ENCODE data around the gene EPB41L2.
"Not testable (repeated sequence)": the region's sequence is repeated elsewhere in the genome, so short reads cannot be mapped to it uniquely, and the experiment has no call there.

EPB41L2 gene

DNA sequence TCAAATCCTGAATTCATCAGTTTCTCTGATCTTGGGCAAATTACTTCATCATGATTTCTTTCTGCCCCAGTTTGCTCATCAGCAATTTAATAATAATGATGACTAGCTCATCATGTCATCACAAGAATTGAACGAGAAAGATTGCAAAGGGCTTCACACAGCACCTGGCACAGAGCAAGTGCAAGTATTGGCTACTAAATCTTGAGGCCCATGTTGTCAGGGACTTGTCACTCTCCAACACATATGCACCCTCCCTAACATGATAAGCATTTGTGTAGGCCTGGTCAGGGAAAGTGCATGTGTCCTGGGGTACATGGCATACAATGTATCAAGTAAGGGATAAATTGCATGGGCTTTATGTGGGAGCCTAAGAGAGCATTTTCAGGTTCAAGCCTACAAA is 229.5 kb downstream of the EPB41L2 start:
- no peak for DNase-seq

DNA sequence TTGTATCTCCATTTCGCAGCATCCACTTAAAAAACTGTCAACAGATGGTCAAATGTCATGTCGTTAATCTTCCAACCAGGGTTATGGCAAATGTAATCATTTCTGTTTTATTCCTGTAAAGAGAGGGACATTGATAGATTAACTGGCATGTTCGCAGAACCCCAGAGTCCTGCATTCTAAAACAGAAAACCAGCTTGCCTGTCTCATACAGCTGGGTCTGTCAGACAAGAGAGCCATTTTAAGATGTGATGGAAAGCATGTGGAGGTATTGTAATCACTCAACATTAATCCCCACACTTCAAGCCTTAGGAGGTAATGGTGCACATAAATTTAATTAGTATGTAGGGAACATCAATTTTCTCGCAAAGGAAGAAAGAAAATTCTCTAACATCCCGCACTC is 231.4 kb downstream of the EPB41L2 start:
- DNase-seq = no peak

DNA sequence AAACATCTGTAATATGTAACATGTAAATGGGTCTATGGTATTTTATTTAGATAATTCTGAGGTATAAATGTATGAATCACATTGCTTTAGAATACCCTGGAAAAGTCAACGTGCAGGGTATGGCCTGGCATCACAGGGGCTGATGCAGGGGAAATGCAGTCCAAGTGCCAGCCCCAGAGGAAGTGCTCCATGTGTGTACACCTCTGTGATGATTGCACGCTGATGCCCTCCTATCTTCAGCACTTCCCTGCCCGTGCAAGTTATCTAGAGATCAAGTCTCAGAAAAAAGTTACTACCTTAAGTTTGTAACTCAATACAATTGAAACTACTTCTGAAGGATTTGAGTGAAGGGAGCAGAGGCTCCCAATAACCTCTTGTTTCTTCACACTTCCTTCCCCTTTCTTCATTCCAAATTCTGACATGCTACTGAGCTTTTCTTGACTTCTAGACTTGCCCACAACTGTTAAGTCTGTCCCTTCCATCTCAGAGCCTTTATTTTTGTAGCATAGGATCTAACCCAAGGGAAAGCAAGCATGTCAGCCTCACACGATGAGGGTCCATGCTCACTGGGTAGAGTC is 233.6 kb downstream of the EPB41L2 start:
- DNase-seq = no peak

DNA sequence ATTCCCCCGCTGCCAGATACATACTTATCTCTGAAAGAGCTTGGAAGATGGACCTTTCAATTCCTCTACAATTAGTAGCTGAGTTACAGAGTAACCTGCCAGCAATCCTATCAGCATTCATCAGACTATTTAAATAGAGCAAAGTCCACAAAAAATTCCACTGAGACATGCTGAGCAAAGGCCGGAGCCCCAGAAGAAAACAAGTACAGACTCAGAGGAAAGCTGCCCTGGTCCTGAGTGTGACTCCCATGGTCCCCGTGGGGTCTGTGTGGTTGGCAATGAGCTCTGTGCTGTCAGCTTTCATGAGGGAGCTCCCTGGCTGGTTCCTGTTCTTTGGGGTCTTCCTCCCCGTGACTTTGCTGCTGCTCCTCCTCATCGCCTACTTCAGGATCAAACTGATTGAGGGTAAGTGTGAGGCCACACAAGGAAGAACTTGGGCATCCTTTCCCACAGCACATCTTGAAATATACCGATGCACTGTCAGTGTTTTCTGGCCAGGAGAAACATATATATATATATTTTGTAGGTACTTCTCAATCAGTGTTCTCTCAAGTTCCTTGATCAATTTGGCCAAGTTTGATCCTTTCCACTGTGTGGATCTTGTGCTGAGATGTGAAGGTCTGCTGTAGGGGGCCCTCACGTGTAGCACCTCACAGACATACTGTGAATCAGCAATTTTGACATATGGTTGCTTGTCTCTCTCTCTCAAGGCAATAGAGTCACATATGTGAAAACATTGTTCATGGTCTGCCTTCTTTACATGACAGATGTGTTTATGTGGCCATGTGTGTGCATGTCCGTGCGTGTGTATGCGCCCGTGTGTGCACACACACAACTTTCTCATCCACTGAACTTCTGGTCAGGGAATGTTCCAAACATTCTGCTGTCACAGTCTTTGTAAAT is 235.5 kb downstream of the EPB41L2 start, which contains the start of gene SMLR1:
Gene SMLR1, plus strand, starts transcription at position 160 of the 903 bp plus-strand sequence. Its CDS starts 8 bp downstream, at position 168.
- no peak for DNase-seq

DNA sequence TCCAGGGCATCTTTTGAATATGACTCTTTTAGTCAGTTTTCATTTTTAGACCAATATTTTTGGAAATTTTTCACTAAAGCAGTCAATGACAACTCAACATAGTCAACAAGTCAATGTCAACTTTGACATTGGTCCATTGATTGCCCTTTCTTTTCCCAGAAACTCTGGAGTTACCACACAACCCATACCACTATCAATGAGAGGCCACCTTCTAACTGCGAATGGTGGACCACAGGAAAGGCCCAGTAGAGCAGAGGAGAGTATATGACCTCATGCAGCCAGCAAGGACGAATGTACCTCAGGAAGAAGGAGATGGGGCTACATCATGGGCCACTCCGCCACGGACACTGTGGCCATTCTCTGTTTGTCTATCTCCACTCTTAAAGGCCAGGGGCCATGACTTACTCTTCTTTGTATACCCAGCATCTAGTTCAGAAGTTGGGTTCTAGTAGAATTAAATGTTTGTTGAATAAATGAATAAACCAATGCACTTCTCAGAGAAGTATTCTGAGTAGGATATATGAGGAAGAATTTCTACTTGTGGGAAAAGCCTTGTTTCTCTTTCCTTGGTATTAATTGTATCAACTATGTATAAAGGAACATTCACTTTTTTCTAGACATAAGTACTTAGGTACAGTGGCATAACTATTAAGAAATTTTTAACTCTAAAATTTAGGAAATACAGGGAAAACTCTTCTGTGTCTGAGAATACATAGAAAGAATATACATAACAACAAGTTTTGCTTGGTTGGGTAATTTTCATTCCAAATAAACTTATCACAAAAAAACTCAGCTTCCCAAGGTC is 236.4 kb downstream of the EPB41L2 start:
- DNase-seq = no peak

DNA sequence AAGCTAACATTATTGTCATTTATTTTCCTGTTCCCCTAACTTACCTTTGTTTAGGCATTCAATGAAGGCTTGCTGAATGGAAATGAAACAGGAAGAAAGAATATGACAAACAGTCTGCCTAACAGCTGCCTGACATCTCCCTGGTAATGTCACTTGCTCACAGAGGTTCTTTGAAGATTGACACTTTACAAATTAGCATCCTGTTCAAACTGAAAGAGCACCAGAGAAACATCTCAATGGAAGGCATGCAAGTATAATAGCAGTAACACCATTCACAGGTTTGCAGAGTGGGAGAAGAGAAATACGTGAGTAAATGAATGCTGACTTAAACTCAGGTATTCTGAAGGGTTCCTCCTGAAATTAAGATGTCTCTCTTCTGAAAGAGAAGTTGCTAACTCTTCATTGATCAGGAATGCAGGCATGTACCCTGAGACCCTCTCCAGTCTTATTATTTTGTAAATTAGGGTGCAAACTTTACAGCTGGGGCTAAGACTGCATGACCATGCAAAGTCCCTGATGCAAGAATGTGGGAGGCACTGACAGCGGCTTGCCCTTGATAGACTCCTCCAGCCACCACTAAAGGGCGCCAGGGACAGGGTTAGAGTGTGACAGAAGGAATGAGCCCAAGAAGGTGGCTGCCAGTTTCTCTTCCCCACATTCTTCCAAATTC is 237.1 kb downstream of the EPB41L2 start:
- DNase-seq = peak in 1 of 5 experiments; percentile 4

DNA sequence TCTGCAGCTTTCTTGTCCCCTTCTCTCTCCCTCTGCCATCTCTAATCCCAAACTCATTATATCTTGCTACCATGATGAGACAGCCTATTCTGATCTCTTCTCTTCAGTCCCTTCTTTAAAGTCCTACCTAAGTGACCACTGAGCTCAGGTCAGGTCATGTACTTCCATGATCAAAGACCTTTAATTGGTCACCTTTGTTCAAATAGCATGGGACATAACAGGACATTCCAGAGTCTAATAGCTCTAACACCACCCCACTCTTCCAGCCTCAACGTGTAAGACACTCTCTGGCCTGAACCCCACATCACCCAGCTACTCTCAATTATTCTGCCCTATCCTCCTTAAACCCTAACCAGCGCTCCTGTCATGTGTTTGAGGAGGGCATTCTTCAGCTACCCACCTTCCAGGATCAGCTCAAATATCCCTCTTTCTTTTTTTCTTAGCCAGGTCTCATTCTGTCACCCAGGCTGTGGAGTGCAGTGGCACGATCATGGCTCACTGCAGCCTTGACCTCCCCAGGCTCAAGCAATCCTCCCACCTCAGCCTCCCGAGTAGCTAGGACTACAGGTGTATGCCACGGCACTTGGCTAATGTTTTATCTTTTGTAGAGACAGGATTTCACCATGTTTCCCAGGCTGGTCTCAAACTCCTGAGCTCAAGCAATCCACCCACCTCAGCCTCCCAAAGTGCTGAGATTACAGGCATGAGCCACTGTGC is 237.9 kb downstream of the EPB41L2 start:
- no peak for DNase-seq

DNA sequence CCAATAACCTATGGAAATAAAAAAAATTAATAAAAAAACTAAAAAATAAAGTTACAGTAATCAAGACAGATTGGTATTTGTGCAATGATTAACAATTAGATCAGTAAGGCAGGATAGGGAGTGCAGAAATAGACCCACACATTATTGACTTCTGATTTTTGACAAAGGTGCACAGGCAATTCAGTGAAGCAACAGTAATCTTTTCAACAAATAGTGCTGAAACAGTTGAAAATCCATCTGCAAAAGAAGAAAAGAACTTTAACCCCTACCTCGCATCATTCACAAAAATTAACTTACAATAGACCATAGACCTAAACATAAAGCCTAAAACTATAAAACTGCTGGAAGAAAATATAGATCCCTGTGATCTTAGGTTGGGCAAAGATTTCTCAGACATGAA is 240.3 kb downstream of the EPB41L2 start:
- no peak for DNase-seq

DNA sequence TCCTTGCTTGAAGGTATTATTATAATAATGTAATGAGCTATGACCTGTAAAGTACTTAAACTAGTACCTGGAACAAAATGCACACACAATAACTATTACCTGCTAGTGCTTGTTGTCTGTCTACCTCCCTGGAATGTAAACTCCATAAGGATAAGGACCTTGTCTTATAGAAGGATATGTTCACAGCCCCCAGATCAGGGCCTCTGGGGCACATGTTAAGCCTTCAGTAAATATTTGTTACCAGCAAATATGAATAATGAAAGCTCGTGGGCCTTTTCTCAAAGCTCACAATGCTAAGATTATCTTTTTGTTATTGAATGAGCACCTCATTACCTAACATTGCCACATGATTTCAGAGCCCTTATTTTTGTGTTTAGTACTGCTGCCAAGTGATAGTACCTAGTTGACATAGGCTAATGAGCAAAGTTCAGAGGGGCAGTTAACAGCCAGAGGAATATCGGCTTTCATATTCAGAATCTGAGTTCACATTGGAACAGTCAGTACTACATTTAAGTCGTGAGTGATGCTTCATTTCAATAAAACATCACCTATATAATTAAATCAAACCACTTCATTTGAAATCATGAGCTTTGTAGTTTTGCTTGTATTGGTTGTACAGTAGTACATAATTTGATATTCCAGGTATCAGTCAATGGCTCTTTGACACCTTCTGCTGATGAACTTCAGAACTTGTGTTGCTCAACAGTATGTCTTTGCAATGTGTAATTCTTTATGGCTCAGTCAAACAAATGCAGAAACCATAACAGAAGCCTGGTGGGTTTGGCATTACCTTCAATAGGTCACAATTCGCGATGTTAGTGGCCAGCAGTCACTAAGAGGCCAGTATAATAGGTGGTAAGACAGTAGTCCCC is 247.6 kb downstream of the EPB41L2 start:
- no peak for DNase-seq

DNA sequence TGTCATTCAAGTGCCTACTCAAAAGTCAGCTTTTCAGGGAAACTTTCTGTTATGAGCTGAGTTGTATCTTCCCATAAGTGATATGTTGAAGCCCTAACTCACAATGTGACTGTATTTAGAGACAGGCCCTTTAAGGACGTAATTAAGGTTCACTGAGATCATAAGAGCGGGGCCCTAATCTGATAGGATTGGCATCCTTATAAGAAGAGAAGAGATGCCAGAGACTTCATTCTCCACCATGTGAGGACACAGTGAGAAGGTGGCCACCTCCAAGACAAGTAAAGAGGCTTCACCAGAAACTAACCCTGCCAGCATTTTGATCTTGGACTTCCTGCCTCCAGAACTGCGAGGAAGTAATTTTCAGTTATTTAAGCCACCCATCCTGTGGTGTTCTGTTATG is 248.5 kb downstream of the EPB41L2 start:
- DNase-seq = no peak

DNA sequence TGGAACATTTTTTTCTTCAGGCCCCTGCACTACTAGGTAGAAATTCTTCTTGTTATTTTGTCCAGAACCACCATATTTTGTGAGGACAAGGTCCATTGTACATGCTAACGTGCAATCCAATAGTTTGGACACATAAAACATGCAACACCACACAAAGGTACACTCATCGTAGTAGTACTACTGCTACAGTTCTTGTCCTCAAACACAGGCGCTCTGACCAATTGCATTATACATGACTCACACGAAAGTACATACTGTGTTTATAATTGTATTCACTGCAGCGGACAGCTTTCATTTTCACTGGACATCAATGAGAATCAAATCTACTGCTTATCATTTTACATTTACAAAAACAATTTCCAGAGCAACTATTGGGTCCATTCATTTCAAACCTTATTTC is 251.1 kb downstream of the EPB41L2 start:
- DNase-seq = no peak

DNA sequence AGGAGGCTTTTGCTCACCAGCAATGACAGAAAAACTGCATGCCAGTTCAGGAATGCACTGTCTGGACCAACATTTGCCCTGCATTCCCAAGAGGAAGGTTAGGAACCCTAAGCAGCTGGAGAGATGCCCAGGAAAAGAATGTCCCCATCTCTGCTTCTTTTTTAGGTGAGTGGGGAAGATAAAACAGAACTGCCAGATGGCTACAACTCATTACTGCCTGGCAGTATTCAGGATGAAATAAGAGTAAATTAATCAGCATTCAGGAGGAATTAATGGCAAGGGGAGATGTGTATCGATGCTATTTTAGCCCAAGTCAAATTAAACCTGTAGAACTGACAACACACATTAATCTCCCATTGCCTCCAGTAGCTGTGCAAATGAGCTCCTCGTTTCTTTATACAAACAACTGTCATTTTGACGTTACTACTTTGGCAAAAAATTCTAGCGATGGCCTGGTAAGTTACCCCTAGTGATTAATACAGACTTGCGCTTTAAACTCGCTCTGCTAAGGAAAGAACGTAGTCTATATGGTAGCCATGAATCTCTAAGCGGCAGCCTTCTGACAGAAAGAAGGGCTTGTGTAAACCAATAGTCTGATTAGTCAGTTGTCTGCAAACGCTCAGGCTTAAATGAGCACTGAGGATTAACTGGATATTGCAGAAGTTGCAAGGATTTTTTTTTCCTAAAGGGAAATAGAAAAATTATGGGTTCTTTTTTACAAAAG is 252.6 kb downstream of the EPB41L2 start:
- no peak for DNase-seq

DNA sequence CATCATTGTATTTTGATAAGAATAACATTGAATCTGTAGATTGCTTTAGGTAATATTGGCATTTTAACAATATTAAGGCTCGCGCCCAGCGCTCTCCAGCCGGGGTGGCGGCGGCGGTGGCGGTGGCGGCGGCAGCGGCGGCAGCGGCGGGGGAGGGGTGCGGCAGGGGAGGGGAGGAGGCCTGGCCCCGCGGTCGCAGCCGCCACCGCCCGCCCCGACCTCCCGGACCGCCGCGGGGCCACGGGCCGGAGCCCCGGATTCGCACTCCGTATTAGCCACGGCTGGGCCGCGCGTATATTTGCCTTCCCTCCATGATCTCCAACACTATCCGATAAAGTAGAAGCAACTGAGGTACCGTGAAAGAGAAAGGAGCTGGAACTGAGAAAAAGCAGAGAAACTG is 261.7 kb downstream of the EPB41L2 start:
- not testable (repeated sequence) for DNase-seq

DNA sequence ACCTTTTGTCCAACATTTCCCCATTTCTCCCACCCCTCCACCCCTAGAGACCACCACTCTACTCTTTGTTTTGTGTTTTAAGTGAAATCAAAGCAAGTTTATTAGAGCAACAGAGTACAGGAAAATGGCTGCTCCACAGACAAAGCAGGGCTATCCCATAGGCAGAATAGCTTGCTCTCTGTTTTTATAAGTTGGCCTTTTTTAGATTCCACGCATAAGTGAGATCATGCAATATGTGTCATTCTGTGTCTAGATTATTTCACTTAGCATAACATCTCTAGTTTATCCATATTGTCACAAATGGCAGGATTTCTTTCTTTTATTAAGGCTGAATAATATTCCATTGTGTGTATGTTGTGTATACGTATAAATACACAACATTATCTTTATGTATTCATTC is 266.0 kb downstream of the EPB41L2 start:
- no peak for DNase-seq

DNA sequence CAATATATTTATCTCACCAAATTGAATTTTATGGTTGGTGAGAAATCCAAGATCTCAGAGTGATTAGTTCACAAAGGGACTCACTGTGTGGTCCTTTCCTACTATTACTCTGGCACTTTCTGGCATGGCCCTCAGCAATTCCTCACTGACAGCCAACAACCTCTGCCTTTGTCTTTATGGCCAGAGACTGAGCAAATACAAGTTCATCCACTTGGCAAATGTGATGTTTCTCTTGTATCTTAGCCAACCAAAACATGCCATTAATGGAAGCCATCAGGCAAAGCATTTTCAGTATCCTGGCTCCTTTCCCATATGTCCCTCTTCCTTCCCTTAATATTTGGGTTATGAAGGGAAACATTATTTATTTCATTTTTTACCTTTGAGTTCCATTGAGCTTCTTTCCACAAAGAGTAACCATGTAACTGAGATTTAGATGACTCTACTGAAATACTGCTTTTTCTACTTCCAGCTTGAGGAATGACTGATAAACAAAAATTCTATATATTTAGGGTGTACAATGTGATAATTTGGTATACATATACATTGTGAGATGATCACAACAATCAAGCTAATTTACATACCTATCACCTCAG is 266.6 kb downstream of the EPB41L2 start:
- DNase-seq = no peak

DNA sequence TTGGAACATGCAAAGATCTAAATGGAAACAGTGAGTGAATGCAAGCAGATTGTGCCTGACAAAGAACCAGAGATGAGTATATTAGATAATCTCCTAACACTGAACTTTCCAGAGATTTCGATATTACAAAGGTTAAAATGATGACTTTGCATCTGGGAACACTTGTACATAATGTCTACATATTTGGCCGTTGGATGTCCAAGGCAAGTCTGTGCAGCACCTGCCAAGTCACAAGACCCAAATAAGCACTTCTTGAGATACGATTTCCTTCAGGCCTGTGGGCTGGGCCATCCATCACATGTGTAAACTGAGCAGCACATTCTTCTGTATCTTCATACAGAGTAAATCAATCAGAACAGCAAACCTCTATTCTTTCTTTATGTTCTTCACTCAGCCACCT is 268.3 kb downstream of the EPB41L2 start:
- no peak for DNase-seq

DNA sequence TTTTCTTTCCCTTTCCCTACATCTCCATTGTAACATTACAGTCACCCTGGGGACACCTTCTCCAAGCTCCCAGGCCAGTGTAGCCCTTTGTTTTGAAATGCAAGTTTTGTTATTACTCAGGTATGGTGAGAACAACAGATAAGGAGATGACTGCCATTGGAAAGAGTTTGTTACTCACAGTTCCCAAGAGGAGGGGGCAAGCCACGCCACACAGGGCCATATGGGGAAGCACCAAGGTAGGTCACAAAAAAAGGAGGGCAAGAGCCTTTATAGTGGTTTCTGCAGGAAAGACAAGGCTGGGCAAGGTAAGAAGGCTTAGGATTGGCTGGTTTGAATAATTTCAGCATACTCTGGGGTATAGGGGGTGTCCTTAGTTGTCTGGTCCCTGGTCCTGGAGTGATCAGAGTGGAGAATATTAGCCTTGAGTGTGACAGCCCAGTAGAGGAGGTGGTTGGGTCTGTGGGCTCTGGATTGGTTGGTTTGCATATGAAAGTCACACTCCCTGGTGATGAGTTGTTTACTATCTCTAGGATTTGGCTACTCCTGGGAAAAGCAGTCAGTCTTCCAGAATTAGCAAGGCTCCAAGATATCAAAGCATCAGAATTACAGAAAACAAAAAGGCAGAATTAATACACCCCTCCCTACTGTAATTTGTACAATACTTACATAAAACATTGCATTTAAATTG is 268.9 kb downstream of the EPB41L2 start:
- no peak for DNase-seq

All from T-helper 2 cell (primary cell).